SK-N-SH treated with all-trans-retinoic acid at 6 μM for 48 hours (cell line): ENCODE results near the gene AP2S1.

ENCODE experiments used
- ARNTL ChIP-seq: fragments of 450-650 bp; formaldehyde crosslinking; IDR thresholded peaks from 2 replicates; pipeline ENCODE4 v1.5.0; 2020; ENCODE audit warnings: low read depth, mild to moderate bottlenecking, moderate library complexity, borderline replicate concordance
- GLIS3 ChIP-seq: fragments of 250-450 bp; sonication (Bioruptor Pico); IDR thresholded peaks from 2 replicates; pipeline ENCODE4 v1.5.0; 2020; ENCODE audit warnings: mild to moderate bottlenecking, moderate library complexity
- PATZ1 ChIP-seq: fragments of 250-450 bp; sonication (Bioruptor Pico); IDR thresholded peaks from 2 replicates; pipeline ENCODE4 v1.8.0; 2020; ENCODE audit warnings: mild to moderate bottlenecking, moderate library complexity, borderline replicate concordance
- ZFP30 ChIP-seq: fragments of 450-650 bp; formaldehyde crosslinking; IDR thresholded peaks from 2 replicates; pipeline ENCODE4 v1.5.0; 2022; ENCODE audit warnings: mild to moderate bottlenecking, moderate library complexity

- TF ChIP-seq ZFP30: no peak
- no peak for TF ChIP-seq ARNTL (CRISPR knock-in tag)
- no peak for TF ChIP-seq GLIS3 (CRISPR knock-in tag)
- no peak for TF ChIP-seq PATZ1 (CRISPR knock-in tag)
Measured at GRCh38 chr19:46882034-46882433, 31.4 kb upstream of the AP2S1 start.
